Stomach (tissue), 4 donors: ENCODE results near the gene TMPRSS7.

ENCODE experiments used
- CTCF ChIP-seq, 7 experiments: fragments of 450-650 bp in 4 of 7; fragments of 200-600 bp in 3 of 7; sonication (generic) in 3 of 7; IDR thresholded peaks; one replicate each; pipeline ENCODE4 v1.5.1; 2016 to 2019; ENCODE audit warnings: antibody characterized with exemption in 7 of 7, control low read depth in 2 of 7, mild to moderate bottlenecking in 1 of 7
- EP300 ChIP-seq: sonication (generic); formaldehyde crosslinking; IDR thresholded peaks from one replicate; pipeline ENCODE4 v1.6.1; 2017; ENCODE audit warnings: antibody characterized with exemption
- POLR2A ChIP-seq, 4 donors: fragments of 450-650 bp; IDR thresholded peaks; one replicate each; pipeline ENCODE4 v1.6.1; 2016; ENCODE audit warnings: antibody characterized with exemption in 4 of 4, control low read depth in 2 of 4, mild to moderate bottlenecking in 1 of 4, moderate library complexity in 1 of 4
- POLR2AphosphoS5 ChIP-seq, 3 donors: sonication (generic); formaldehyde crosslinking; IDR thresholded peaks; one replicate each; pipeline ENCODE4 v1.6.1; 2016; ENCODE audit warnings: antibody characterized with exemption in 3 of 3

GRCh38 chr3:112109322-112109721 is 74.8 kb downstream of the TMPRSS7 start:
- TF ChIP-seq CTCF (IDR thresholded peaks at IDR 0.05) (no peak), EP300 (no peak), POLR2AphosphoS5 (IDR thresholded peaks at IDR 0.05) (no peak), POLR2A (IDR thresholded peaks at IDR 0.05) (no peak)
